ENCODE measurements around the gene CAMK1.

GRCh38 chr3:9783954-9784353 is 14.2 kb upstream of the CAMK1 start:
- TF ChIP-seq CTCF (IDR thresholded peaks at IDR 0.05) (no peak), POLR2A (IDR thresholded peaks at IDR 0.05) (no peak)

Measured in body of pancreas (tissue), 4 donors.